Hepatocyte (in vitro differentiated cells): ENCODE data around the gene RHOBTB3. TPM values are rescaled to one million over a fixed set of nuclear protein-coding genes. Genes with fewer than 3 reads are reported as not detected.
A peak's percentile ranks its signal among the peaks of the same experiment; 100 is the strongest.

Source experiments
- DNase-seq: peaks from one replicate; pipeline ENCODE4 v3.0.0-alpha.2; 2016; ENCODE audit warnings: low spot score
- H2AFZ ChIP-seq: fragments of 200-600 bp; sonication (generic); 2 replicates; pipeline ENCODE4 v1.6.0; 2016; ENCODE audit warnings: antibody characterized with exemption, mild to moderate bottlenecking
- H3K27ac ChIP-seq: fragments of 200-600 bp; sonication (generic); 2 replicates; pipeline ENCODE4 v1.5.1; 2016; ENCODE audit warnings: mild to moderate bottlenecking
- H3K27me3 ChIP-seq: fragments of 200-600 bp; sonication (generic); 2 replicates; pipeline ENCODE4 v1.6.1; 2016
- H3K36me3 ChIP-seq: fragments of 200-600 bp; sonication (generic); replicated peaks from 2 replicates; pipeline ENCODE4 v1.5.1; 2016; ENCODE audit warnings: low read depth; ENCODE audit not compliant: insufficient read depth
- H3K4me1 ChIP-seq: fragments of 200-600 bp; sonication (generic); 2 replicates; pipeline ENCODE4 v1.5.1; 2016; ENCODE audit warnings: mild to moderate bottlenecking, moderate library complexity; ENCODE audit not compliant: insufficient read depth
- H3K4me2 ChIP-seq: fragments of 200-600 bp; sonication (generic); 2 replicates; pipeline ENCODE4 v1.6.0; 2016
- H3K4me3 ChIP-seq: fragments of 200-600 bp; sonication (generic); 2 replicates; pipeline ENCODE4 v1.5.1; 2016; ENCODE audit warnings: mild to moderate bottlenecking
- H3K79me2 ChIP-seq: fragments of 200-600 bp; sonication (generic); 2 replicates; pipeline ENCODE4 v1.6.0; 2017; ENCODE audit warnings: mild to moderate bottlenecking
- H3K9me2 ChIP-seq: fragments of 200-600 bp; sonication (generic); replicated peaks from 2 replicates; pipeline ENCODE4 v1.6.0; 2017; ENCODE audit warnings: mild to moderate bottlenecking; ENCODE audit not compliant: insufficient read depth
- H3K9me3 ChIP-seq: fragments of 200-600 bp; sonication (generic); 2 replicates; pipeline ENCODE4 v1.5.1; 2016; ENCODE audit warnings: low read depth, mild to moderate bottlenecking
- H4K20me1 ChIP-seq: fragments of 200-600 bp; sonication (generic); 2 replicates; pipeline ENCODE4 v1.6.0; 2016; ENCODE audit warnings: mild to moderate bottlenecking; ENCODE audit not compliant: insufficient read depth, poor library complexity, severe bottlenecking
- CTCF ChIP-seq: fragments of 200-600 bp; sonication (generic); IDR thresholded peaks from 2 replicates; pipeline ENCODE4 v1.5.1; 2016; ENCODE audit warnings: antibody characterized with exemption, mild to moderate bottlenecking; ENCODE audit not compliant: poor library complexity
- EZH2 ChIP-seq: fragments of 200-600 bp; sonication (generic); IDR thresholded peaks from 2 replicates; pipeline ENCODE4 v1.6.1; 2016; ENCODE audit warnings: antibody characterized with exemption, mild to moderate bottlenecking, borderline replicate concordance
- EZH2phosphoT487 ChIP-seq: fragments of 200-600 bp; sonication (generic); IDR thresholded peaks from one replicate; pipeline ENCODE4 v1.6.1; 2018; ENCODE audit warnings: antibody characterized with exemption, mild to moderate bottlenecking, low read depth, moderate library complexity; ENCODE audit not compliant: unreplicated experiment, severe bottlenecking
- WGBS: methylation state at CpG from one replicate; pipeline ENCODE4 v1.1.6; 2016; ENCODE audit warnings: low lambda C conversion rate; ENCODE audit errors: missing lambda C conversion rate; 5-methylcytosine and 5-hydroxymethylcytosine counted together
- polyA plus RNA-seq: library from polyadenylated mRNA; unstranded; fragments of >200 nt; fragmentation: Nextera tagmentation; extraction: Ambion mirVana; gene quantifications from 2 replicates; pipeline ENCODE4 v1.2.1, GENCODE V29; 2016
- total RNA-seq: library from RNA; depleted of rRNA; stranded (reverse); fragments of >200 nt; gene quantifications from 2 replicates; pipeline ENCODE4 v1.2.3, GENCODE V29; 2014

RHOBTB3 gene
- total and polyA plus RNA-seq, 2 experiments from 2014 or later, result 91.3 to 126 TPM

- no peaks in the 10 kb centered on the region for H3K79me2 ChIP-seq
- H3K4me2 ChIP-seq, result no peak overlapping the region
- H3K4me3 ChIP-seq, result no peak overlapping the region
- WGBS, result 64% methylated on average over 6 of the region's 6 CpGs
- TF ChIP-seq CTCF, result no peak
- TF ChIP-seq EZH2phosphoT487, result no peak
- TF ChIP-seq EZH2, result no peak
- no peaks in the 10 kb centered on the region for H3K4me1 ChIP-seq
- H3K9me2 ChIP-seq, result no peaks in the 10 kb centered on the region
- H2AFZ ChIP-seq, result no peak overlapping the region
- no peaks in the 10 kb centered on the region for H4K20me1 ChIP-seq
- no peak for DNase-seq
- no peak overlapping the region for H3K27ac ChIP-seq
- no peaks in the 10 kb centered on the region for H3K9me3 ChIP-seq
- no peaks in the 10 kb centered on the region for H3K27me3 ChIP-seq
- H3K36me3 ChIP-seq, result no peaks in the 10 kb centered on the region
Measured at GRCh38 chr5:95791751-95792150, 60.6 kb downstream of the RHOBTB3 start.

GRCh38 chr5:95794070-95794516 lies 63.0 kb downstream of the RHOBTB3 start:
- Histone ChIP-seq H3K27me3 (no peaks in the 10 kb centered on the region), H3K27ac (peak overlapping the region; percentile 55), H3K4me1 (no peaks in the 10 kb centered on the region), H3K9me3 (no peaks in the 10 kb centered on the region), H3K79me2 (no peaks in the 10 kb centered on the region), H3K9me2 (no peaks in the 10 kb centered on the region), H3K36me3 (no peaks in the 10 kb centered on the region), H3K4me3 (no peak overlapping the region), H2AFZ (no peak overlapping the region), H4K20me1 (no peaks in the 10 kb centered on the region), H3K4me2 (no peak overlapping the region)
- TF ChIP-seq CTCF (no peak), EZH2 (no peak)
- 44% methylated on average over 3 of the region's 3 CpGs for WGBS
- no peak for DNase-seq

GRCh38 chr5:95797301-95797700 lies 66.2 kb downstream of the RHOBTB3 start:
- Histone ChIP-seq H4K20me1 (no peaks in the 10 kb centered on the region), H3K27me3 (no peaks in the 10 kb centered on the region), H3K27ac (no peak overlapping the region), H3K36me3 (no peaks in the 10 kb centered on the region), H3K79me2 (no peaks in the 10 kb centered on the region), H3K4me1 (no peaks in the 10 kb centered on the region), H3K4me2 (no peak overlapping the region), H3K9me2 (no peaks in the 10 kb centered on the region), H2AFZ (no peak overlapping the region), H3K9me3 (no peaks in the 10 kb centered on the region), H3K4me3 (no peak overlapping the region)
- no peak for DNase-seq
- 98% methylated on average over 3 of the region's 3 CpGs for WGBS
- no peak for TF ChIP-seq EZH2
- TF ChIP-seq EZH2phosphoT487, result no peak
- no peak for TF ChIP-seq CTCF

GRCh38 chr5:95798048-95798447 lies 66.9 kb downstream of the RHOBTB3 start:
- no peak overlapping the region for H3K4me3 ChIP-seq
- H3K27me3 ChIP-seq, result no peaks in the 10 kb centered on the region
- H3K4me1 ChIP-seq, result peaks cover 5% of the 10 kb centered on the region
- no peak overlapping the region for H2AFZ ChIP-seq
- H4K20me1 ChIP-seq, result no peaks in the 10 kb centered on the region
- no peaks in the 10 kb centered on the region for H3K9me2 ChIP-seq
- H3K4me2 ChIP-seq, result no peak overlapping the region
- DNase-seq, result no peak
- WGBS, result 93% methylated on average over 2 of the region's 2 CpGs
- H3K79me2 ChIP-seq, result no peaks in the 10 kb centered on the region
- H3K9me3 ChIP-seq, result no peaks in the 10 kb centered on the region
- H3K27ac ChIP-seq, result no peak overlapping the region
- TF ChIP-seq CTCF, result no peak
- TF ChIP-seq EZH2phosphoT487, result no peak
- no peak for TF ChIP-seq EZH2
- no peaks in the 10 kb centered on the region for H3K36me3 ChIP-seq
